T-helper 2 cell treated with Interferon-gamma antibody and Interleukin-4, amounts not matched to agents 100 ng/mL and 5 ng/mL, for 36 hours (primary cell): ENCODE data around the gene PAK1. TPM values are rescaled to one million over a fixed set of nuclear protein-coding genes. Genes with fewer than 3 reads are reported as not detected.
"Not testable (repeated sequence)": the region's sequence is repeated elsewhere in the genome, so short reads cannot be mapped to it uniquely, and the experiment has no call there.

Experiments used
- intact Hi-C: fragments of 100-400 bp; cut with micrococcal nuclease; formaldehyde crosslinking; loops from one replicate; pipeline ENCODE4 v1.15.1; 2023
- total RNA-seq: library from RNA; stranded (reverse); gene quantifications from 2 replicates; pipeline ENCODE4 v1.2.3, GENCODE V29; 2022

The PAK1 gene
- total RNA-seq, 1 donor from 2014 or later: 46.5 TPM

DNA sequence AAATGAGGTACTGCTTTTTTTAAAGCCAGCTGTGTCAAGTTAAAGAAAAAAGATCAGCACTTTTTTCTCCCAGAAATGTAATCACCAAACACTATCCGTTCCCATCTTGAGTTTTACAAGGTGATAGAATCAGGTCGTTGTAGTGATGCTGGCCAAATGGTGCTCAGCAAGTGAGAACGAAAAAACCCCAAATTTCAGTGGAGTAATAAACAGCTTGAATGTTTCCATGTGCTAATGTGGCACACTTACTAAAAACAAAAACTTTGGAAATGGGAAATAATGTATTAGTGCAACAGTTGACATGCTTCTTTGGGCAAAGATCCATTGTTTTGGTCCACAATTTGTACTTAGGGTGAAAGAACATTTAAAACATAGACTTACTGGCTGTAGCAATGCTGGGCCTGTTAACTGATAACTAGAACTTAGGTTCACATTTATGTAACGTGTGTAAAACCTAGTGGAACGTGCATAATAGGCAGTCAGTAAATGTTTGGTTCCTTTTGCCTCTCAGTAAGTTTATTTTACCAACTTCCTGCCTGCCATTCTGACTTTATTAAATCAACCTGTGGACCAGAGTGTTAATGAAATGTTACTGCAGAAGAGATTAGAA is 157.1 kb downstream of the PAK1 start:
- intact Hi-C loops: no loop called here

DNA sequence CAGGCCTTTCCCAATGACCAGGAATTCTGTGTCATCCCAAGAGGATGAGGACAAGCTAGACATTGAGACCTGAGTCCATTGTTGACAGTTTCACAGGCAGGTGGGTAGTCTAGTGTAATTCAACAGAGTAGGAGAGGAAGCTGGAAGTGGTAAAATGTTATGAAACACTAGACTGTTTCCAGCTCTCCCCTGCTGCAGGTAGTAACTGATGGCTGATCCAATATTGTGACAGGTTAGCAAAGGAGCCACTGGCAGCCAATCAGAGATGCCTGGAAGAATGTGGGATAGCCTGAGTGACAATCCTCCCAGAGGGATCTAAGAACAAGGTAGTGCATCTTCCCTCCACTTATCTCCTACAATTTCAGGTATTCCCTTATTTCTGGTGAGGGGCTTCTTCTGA is 161.8 kb downstream of the PAK1 start:
- intact Hi-C loops: no loop called here

- intact Hi-C loops: no loop called here
Measured at GRCh38 chr11:77311701-77312100, 162.2 kb downstream of the PAK1 start.

DNA sequence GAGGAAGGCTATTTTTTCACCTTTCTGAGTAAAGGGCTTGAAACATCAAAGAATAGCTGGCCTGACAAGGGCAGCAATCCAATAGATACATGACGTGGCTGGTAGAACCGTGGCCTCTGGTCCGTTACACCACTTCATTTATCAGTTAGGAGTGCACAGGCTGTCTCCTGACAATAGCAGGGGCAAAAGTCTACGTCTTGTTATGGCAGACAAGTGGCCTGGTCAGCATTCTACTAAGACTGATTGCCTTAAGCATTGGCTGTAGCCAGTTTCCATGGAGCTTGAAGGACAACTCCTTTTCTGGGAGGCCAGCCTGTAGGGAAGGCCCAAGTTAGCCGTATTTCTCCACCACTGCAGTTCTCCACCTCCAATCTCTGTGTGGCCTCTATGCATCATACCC is 163.2 kb downstream of the PAK1 start:
- intact Hi-C loops: no loop called here

GRCh38 chr11:77309401-77310085 is 164.4 kb downstream of the PAK1 start:
- intact Hi-C loops: no loop called here

DNA sequence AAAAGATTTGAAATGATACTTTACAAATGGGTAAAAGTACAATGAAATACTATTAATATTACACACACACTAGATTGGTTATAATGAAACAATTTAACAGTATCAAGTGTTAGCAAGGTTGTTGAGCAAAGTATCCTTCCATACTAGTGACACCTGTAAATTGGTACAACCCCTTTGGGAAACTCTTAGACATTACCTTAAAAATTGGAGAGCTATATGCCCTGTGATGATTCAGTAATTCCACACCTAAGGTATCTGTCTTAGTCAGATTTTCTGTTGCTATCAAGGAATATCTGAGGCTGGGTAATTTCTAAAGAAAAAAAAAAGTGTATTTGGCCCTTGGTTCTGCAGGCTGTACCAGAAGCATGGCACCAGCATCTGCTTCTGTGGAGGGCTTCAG is 165.1 kb downstream of the PAK1 start:
- intact Hi-C loops: no loop called here

- intact Hi-C loops: no loop called here
Measured at GRCh38 chr11:77303328-77303727, 170.6 kb downstream of the PAK1 start.

DNA sequence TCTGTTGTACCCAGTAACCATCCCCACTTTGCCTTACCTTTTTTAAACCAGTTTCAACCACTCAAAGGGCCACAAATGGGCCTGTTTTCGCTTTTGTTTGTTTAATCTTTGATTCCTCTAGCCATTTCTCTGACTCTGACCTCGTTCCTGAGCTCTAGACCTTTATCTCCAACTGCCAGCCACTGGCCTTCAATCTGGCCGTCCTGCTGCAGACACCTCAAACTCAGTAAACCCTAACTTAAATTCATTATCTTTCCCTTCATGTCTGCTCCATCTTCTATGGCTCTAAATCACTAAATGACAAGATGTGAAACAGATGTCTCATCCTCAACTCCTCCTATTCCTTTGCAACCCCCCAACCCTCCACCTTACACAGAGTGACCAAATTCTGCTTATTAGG is 171.1 kb downstream of the PAK1 start:
- intact Hi-C loops: no loop called here

GRCh38 chr11:77301510-77301909 is 172.4 kb downstream of the PAK1 start, which contains the start of gene GDPD4:
Gene GDPD4, minus strand, starts transcription at chr11:77301686. Its CDS starts 16,549 bp downstream, at chr11:77285137.
- intact Hi-C loops: no loop called here

GRCh38 chr11:77300695-77301094 is 173.2 kb downstream of the PAK1 start:
- intact Hi-C loops: no loop called here

DNA sequence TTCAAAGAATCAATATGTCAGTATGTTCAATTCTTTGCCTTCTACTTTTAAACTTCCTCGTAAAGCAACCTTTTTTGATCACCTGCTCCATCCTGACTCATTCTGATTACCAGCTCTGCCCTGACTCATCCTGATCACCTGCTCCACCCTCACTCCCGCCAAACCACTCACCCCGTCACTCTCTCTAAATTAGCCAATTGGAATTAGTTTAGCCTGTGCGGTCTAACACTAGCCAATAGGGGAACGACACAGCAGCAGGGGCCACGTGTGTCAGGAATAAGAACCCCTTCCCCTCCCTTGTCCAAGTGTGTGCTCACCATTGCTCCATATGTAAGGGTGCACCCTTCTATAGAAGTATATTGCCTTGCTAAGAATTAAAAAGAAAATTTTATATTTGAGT is 173.9 kb downstream of the PAK1 start:
- intact Hi-C loops: not testable (repeated sequence)

DNA sequence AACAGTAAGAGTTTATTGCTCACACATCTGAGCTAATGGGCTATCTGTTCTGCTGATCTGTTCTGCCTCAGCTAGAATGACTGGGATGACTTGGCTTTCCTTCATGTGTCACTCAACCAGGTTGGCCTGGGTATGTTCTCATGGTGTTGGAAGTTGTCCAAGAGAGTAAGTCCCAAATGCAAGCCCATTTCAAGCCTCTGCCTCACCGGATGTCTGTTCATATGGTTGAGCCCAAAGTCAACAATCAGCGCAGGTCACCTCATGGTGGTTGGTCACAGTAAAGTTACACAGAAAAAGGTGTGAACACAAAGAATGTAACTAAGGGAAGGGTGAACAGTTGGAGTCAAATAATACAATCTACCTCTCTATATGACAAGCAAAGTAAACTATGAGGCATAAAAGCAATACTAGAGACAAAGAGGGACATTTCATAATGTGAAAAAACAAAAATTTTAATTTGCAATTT is 174.3 kb downstream of the PAK1 start:
- intact Hi-C loops: no loop called here

GRCh38 chr11:77294040-77294439 is 179.9 kb downstream of the PAK1 start:
- intact Hi-C loops: no loop called here

- intact Hi-C loops: no loop called here
Measured at GRCh38 chr11:77289737-77290136, 184.2 kb downstream of the PAK1 start.

GRCh38 chr11:77287615-77288273 is 186.2 kb downstream of the PAK1 start:
- intact Hi-C loops: no loop called here

GRCh38 chr11:77287136-77287535 is 186.8 kb downstream of the PAK1 start:
- intact Hi-C loops: no loop called here

DNA sequence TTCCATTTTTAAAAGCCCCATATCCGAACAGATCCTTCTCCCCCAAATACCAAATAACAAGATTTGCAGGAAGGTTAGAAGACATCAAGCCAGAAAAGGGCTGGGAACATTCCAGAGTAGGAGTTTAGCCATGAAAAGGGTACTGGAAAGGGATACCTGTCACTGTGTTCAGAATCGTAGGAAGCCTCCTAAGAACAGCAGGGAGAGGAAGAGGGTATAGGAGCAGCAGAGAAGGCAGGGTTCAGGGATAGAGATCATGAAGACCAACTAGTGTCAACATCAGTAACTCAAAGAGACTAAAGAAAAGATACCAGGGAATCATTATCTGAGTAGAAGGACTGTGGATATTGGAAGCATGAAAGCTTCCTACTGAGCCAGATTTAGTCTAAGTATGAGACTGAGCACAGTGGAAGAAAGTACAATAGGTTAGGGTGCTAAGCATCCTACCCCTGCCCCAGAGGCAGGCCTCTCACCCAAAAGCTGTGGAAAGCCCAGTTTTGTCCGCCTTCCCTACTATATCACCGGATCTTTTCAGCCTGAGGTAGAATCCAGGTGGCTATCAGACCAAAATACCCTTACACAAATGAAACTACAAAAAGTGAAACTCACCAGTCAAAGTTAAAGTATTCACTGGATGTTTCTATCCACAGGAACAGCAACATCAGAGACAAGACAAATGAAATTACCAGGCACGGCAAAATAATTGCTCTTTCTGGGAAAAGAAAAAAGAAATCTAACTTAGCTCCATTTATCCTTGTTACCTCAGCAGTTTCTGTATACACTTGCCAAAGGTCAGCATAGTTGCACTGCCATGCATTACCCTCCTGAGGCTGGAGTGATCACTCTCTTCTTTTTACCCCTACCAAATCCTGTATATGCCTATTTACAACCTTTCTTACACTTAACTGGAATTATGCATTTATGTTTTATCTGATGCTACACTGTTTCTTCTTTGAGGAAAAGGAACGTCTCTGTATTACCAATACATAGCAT is 189.1 kb downstream of the PAK1 start:
- intact Hi-C loops: no loop called here

DNA sequence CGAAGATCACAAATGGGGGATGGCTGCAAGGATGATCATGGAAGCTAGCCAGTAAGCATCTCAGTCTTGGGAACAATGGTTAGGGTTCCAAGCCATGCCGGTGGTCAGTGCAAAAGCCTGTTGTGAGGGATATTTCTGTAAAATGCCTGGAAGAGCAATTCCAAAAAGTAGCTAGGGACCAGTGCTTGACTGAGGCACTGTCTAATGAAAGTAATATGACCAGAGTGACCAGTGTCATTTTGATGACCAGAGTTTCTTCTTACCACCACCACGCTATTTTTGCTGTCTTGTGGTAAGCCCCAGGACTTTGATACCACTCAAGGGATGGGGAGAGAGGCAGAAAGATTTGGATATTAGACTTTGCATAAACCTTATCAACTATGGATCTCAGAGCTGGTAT is 190.8 kb downstream of the PAK1 start:
- intact Hi-C loops: no loop called here

GRCh38 chr11:77278595-77279506 is 195.0 kb downstream of the PAK1 start:
- intact Hi-C loops: no loop called here

DNA sequence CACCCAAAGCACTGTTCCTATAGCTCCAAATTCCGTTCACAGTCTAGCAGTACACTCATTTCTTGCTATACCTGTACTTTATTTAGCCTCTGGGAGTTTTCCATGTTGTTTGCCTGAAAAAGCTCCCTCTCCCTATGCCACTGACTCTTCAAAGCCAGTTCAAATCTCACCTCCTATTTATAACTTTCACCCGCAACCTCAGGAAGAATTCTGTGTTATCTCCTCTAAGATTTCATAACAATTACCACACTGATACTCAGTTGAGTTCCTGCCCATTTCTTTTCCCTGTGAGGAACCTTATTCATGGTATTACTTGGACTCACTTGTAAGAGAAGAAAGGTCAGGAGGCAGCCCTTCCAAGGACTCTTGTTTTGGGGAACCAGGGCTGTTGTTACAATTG is 197.6 kb downstream of the PAK1 start:
- intact Hi-C loops: no loop called here
